HG02840 (cell line): ENCODE data around the gene C10orf143.

ENCODE experiments used
- ATAC-seq: cut with Tn5 transposase; IDR thresholded peaks from one replicate; pipeline ENCODE4 v1.9.1; 2021; ENCODE audit warnings: mild to moderate bottlenecking, moderate library complexity, moderate number of reproducible peaks; ENCODE audit not compliant: unreplicated experiment, low FRiP score

The C10orf143 gene

GRCh38 chr10:130062201-130062600, 48.4 kb downstream of the C10orf143 start:
- ATAC-seq: no peak

- no peak for ATAC-seq
These were observed 48.9 kb downstream of the C10orf143 start for GRCh38 chr10:130061760-130062159.

GRCh38 chr10:130054021-130054420, 56.6 kb downstream of the C10orf143 start:
- ATAC-seq: no peak

GRCh38 chr10:130053561-130053960, 57.1 kb downstream of the C10orf143 start:
- ATAC-seq: no peak

GRCh38 chr10:130052193-130052592, 58.4 kb downstream of the C10orf143 start:
- no peak for ATAC-seq

- ATAC-seq: no peak
These were observed 59.9 kb downstream of the C10orf143 start for GRCh38 chr10:130050721-130051120.

- ATAC-seq: no peak
These were observed 60.6 kb downstream of the C10orf143 start for GRCh38 chr10:130049987-130050386.

- ATAC-seq: no peak
These were observed 61.4 kb downstream of the C10orf143 start for GRCh38 chr10:130049244-130049643.

- ATAC-seq: no peak
These were observed 62.5 kb downstream of the C10orf143 start for GRCh38 chr10:130048081-130048480.

GRCh38 chr10:130047336-130047735, 63.3 kb downstream of the C10orf143 start:
- ATAC-seq: no peak

- no peak for ATAC-seq
These were observed 64.0 kb downstream of the C10orf143 start for GRCh38 chr10:130046591-130046990.

GRCh38 chr10:130045801-130046321, 64.8 kb downstream of the C10orf143 start:
- no peak for ATAC-seq

GRCh38 chr10:130045091-130045652, 65.5 kb downstream of the C10orf143 start:
- ATAC-seq: no peak

- no peak for ATAC-seq
These were observed 66.3 kb downstream of the C10orf143 start for GRCh38 chr10:130044067-130045061.

GRCh38 chr10:130043491-130043890, 67.1 kb downstream of the C10orf143 start:
- no peak for ATAC-seq

- no peak for ATAC-seq
These were observed 68.2 kb downstream of the C10orf143 start for GRCh38 chr10:130042381-130042780.

- no peak for ATAC-seq
These were observed 68.9 kb downstream of the C10orf143 start for GRCh38 chr10:130041451-130042371.

- ATAC-seq: no peak
These were observed 69.8 kb downstream of the C10orf143 start for GRCh38 chr10:130040817-130041330.

GRCh38 chr10:130040351-130040750, 70.3 kb downstream of the C10orf143 start:
- ATAC-seq: no peak

- ATAC-seq: no peak
These were observed 71.5 kb downstream of the C10orf143 start for GRCh38 chr10:130039141-130039540.
